ENCODE data around the gene CDK6. TPM values are rescaled to one million over a fixed set of nuclear protein-coding genes. Genes with fewer than 3 reads are reported as not detected.

The CDK6 gene
- total RNA-seq, 1 experiment from 2014 or later = 175 TPM

DNA sequence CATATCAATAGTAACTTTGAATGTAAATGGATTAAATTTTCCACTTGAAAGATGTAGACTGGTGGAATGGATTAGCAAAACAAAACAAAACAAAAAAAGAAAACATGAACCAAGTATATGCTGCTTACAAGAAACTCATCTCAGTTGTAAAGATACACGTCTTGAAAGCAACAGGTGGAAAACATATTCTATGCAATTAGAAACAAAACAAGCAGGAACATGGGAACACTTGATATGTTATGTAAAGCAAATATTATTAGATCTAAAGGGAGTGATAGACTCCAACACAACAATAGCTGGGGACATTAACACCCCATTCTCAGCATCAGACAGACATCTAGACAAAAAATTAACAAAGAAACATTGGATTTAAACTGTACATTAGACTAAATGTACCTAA is 46.4 kb upstream of the CDK6 start:
- TF ChIP-seq, protein P1, sequence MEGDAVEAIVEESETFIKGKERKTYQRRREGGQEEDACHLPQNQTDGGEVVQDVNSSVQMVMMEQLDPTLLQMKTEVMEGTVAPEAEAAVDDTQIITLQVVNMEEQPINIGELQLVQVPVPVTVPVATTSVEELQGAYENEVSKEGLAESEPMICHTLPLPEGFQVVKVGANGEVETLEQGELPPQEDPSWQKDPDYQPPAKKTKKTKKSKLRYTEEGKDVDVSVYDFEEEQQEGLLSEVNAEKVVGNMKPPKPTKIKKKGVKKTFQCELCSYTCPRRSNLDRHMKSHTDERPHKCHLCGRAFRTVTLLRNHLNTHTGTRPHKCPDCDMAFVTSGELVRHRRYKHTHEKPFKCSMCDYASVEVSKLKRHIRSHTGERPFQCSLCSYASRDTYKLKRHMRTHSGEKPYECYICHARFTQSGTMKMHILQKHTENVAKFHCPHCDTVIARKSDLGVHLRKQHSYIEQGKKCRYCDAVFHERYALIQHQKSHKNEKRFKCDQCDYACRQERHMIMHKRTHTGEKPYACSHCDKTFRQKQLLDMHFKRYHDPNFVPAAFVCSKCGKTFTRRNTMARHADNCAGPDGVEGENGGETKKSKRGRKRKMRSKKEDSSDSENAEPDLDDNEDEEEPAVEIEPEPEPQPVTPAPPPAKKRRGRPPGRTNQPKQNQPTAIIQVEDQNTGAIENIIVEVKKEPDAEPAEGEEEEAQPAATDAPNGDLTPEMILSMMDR (IDR thresholded peaks at IDR 0.05; ENCODE audit: insufficient read depth in 1 of 2, low read depth in 1 of 2, low read length in 1 of 2, severe bottlenecking in 1 of 2, unreplicated experiment in 1 of 2) = no peak
- intact Hi-C loops (cut with micrococcal nuclease; ENCODE audit: unreplicated experiment) = no loop called here
- H3K9me3 ChIP-seq = 0 out of 2 replicates have a peak, but pooled peaks cover 3% of the 10 kb centered on the region
- Mint-ChIP-seq H3K36me3 (ENCODE audit: insufficient read depth, unreplicated experiment) (no peaks in the 10 kb centered on the region), H3K27me3 (ENCODE audit: insufficient read depth, unreplicated experiment) (peaks cover 7% of the 10 kb centered on the region), H3K27ac (ENCODE audit: unreplicated experiment) (no peak overlapping the region), H3K4me1 (ENCODE audit: low read depth, unreplicated experiment) (peaks cover 6% of the 10 kb centered on the region), H3K9me3 (ENCODE audit: unreplicated experiment) (peaks cover 18% of the 10 kb centered on the region), H3K4me3 (ENCODE audit: unreplicated experiment) (no peak overlapping the region)
- H3K27me3 ChIP-seq (replicated peaks; ENCODE audit: control insufficient read depth, insufficient read depth, low read length) = no peaks in the 10 kb centered on the region
- no peaks in the 10 kb centered on the region for H3K4me1 ChIP-seq
- no peak for DNase-seq
- CTCF ChIA-PET = interaction anchor here (0.7 kb wide), 1 partner anchor 174 kb away, joined by 4 read pairs; no protein-coding TSS in a partner anchor
- H3K36me3 ChIP-seq (ENCODE audit: control insufficient read depth, insufficient read depth, low read length) = no peaks in the 10 kb centered on the region
- no TSS peak for BruUV-seq (replicated peaks)
- no peak overlapping the region for H3K4me3 ChIP-seq (ENCODE audit: low read depth, low read length)
- POLR2A ChIA-PET = no interaction called here

DNA sequence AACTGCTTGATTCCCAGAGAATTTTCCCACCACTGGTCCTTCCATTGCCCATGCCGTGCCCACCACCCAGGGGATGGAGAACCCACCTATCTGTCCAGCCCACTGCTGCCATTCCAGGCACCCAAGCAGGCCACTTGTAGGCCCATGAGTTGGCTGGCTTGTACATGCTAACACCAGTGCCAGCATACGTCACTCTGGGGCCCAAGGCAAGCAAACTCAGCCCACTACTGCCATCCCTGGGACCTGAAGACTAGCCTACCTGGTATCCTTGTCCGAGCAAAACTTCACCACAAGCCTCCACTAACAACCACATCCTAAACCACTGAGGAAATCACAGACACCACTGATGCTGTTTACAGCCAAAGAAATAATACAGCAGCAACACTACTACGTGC is 44.7 kb upstream of the CDK6 start:
- no TSS peak for BruUV-seq (replicated peaks)
- H3K27me3 Mint-ChIP-seq (ENCODE audit: insufficient read depth, unreplicated experiment) = peaks cover 7% of the 10 kb centered on the region
- no peaks in the 10 kb centered on the region for H3K4me1 ChIP-seq
- no peaks in the 10 kb centered on the region for H3K36me3 Mint-ChIP-seq (ENCODE audit: insufficient read depth, unreplicated experiment)
- CTCF ChIA-PET = interaction anchor here (0.8 to 1.3 kb wide), 4 partner anchors 45 to 286 kb away, joined by 3 to 17 read pairs (median 6); partner anchors contain the start of gene CDK6
- 0 out of 2 replicates have a peak, but pooled peaks cover 3% of the 10 kb centered on the region for H3K9me3 ChIP-seq
- POLR2A ChIA-PET = no interaction called here
- no peaks in the 10 kb centered on the region for H3K27me3 ChIP-seq (replicated peaks; ENCODE audit: control insufficient read depth, insufficient read depth, low read length)
- H3K9me3 Mint-ChIP-seq (ENCODE audit: unreplicated experiment) = peaks cover 10% of the 10 kb centered on the region
- DNase-seq = no peak
- H3K4me3 Mint-ChIP-seq (ENCODE audit: unreplicated experiment) = no peak overlapping the region
- intact Hi-C loops (cut with micrococcal nuclease; ENCODE audit: unreplicated experiment) = no loop called here
- no peak overlapping the region for H3K27ac Mint-ChIP-seq (ENCODE audit: unreplicated experiment)
- TF ChIP-seq, protein P1 (IDR thresholded peaks at IDR 0.05; ENCODE audit: insufficient read depth in 1 of 2, low read depth in 1 of 2, low read length in 1 of 2, severe bottlenecking in 1 of 2, unreplicated experiment in 1 of 2) = no peak
- no peaks in the 10 kb centered on the region for H3K36me3 ChIP-seq (ENCODE audit: control insufficient read depth, insufficient read depth, low read length)
- peaks cover 6% of the 10 kb centered on the region for H3K4me1 Mint-ChIP-seq (ENCODE audit: low read depth, unreplicated experiment)
- no peak overlapping the region for H3K4me3 ChIP-seq (ENCODE audit: low read depth, low read length)

GRCh38 chr7:92880212-92881090 is 44.1 kb upstream of the CDK6 start:
- Histone ChIP-seq H3K4me1 (no peaks in the 10 kb centered on the region), H3K9me3 (0 out of 2 replicates have a peak, but pooled peaks cover 3% of the 10 kb centered on the region), H3K36me3 (ENCODE audit: control insufficient read depth, insufficient read depth, low read length) (no peaks in the 10 kb centered on the region), H3K4me3 (ENCODE audit: low read depth, low read length) (no peak overlapping the region), H3K27me3 (replicated peaks; ENCODE audit: control insufficient read depth, insufficient read depth, low read length) (no peaks in the 10 kb centered on the region)
- ChIA-PET CTCF (interaction anchor here (0.8 to 1.3 kb wide), 5 partner anchors 44 to 286 kb away, joined by 3 to 17 read pairs (median 4); partner anchors contain the start of gene CDK6), POLR2A (no interaction called here)
- TF ChIP-seq, protein P1 (IDR thresholded peaks at IDR 0.05; ENCODE audit: insufficient read depth in 1 of 2, low read depth in 1 of 2, low read length in 1 of 2, severe bottlenecking in 1 of 2, unreplicated experiment in 1 of 2) = peak; percentile 44 to 54
- Mint-ChIP-seq H3K27me3 (ENCODE audit: insufficient read depth, unreplicated experiment) (peaks cover 7% of the 10 kb centered on the region), H3K36me3 (ENCODE audit: insufficient read depth, unreplicated experiment) (no peaks in the 10 kb centered on the region), H3K4me1 (ENCODE audit: low read depth, unreplicated experiment) (peaks cover 6% of the 10 kb centered on the region), H3K9me3 (ENCODE audit: unreplicated experiment) (peaks cover 10% of the 10 kb centered on the region), H3K27ac (ENCODE audit: unreplicated experiment) (no peak overlapping the region), H3K4me3 (ENCODE audit: unreplicated experiment) (no peak overlapping the region)
- intact Hi-C loops (cut with micrococcal nuclease; ENCODE audit: unreplicated experiment) = loop anchor here (1.0 kb wide), 4 partner anchors 46 to 259 kb away; no protein-coding TSS in a partner anchor
- peak; percentile 66 for DNase-seq
- no TSS peak for BruUV-seq (replicated peaks)
